Colonic mucosa (tissue), 4 donors: ENCODE measurements around the gene BRINP1. TPM values are rescaled to one million over a fixed set of nuclear protein-coding genes. Genes with fewer than 3 reads are reported as not detected.

Experiments used
- DNase-seq: peaks from one replicate; pipeline ENCODE4 v3.0.0-alpha.2; 2020
- H3K27ac ChIP-seq: fragments of 200-600 bp; one replicate; pipeline ENCODE4 v1.8.0; 2021
- H3K27me3 ChIP-seq: fragments of 200-600 bp; one replicate; pipeline ENCODE4 v1.8.0; 2021
- H3K36me3 ChIP-seq: fragments of 200-600 bp; one replicate; pipeline ENCODE4 v1.8.0; 2021
- H3K4me1 ChIP-seq: fragments of 200-600 bp; one replicate; pipeline ENCODE4 v1.8.0; 2021; ENCODE audit warnings: mild to moderate bottlenecking
- H3K4me3 ChIP-seq: fragments of 200-600 bp; one replicate; pipeline ENCODE4 v1.8.0; 2021
- H3K9ac ChIP-seq, 2 donors: one replicate each; pipeline ENCODE4 v1.7.0; 2013; ENCODE audit warnings: control low read depth in 2 of 2, low read depth in 2 of 2, low read length in 2 of 2
- H3K9me3 ChIP-seq: fragments of 200-600 bp; one replicate; pipeline ENCODE4 v1.8.0; 2021
- intact Hi-C: fragments of 100-400 bp; cut with DNase I; formaldehyde crosslinking; loops from one replicate; pipeline ENCODE4 v1.14.1; 2022
- total RNA-seq, 2 donors: library from RNA; stranded (reverse); fragmentation: NEBNext Ultra II Directional in 1 of 2; extraction: Animal tissue kit (Norgen Biotek cat#: 25700) in 1 of 2; gene quantifications; one replicate each; pipeline ENCODE4 v1.2.1, GENCODE V29; 2021
- TF ChIP-seq, protein P1 (sequence below): fragments of 200-600 bp; IDR thresholded peaks from one replicate; pipeline ENCODE4 v1.8.0; 2022; ENCODE audit warnings: antibody characterized with exemption, mild to moderate bottlenecking
- donor health status: healthy.
- donor health status: DM: no; HTN: no; CAD: no.
- donor health status: DM: no; HTN: no; CAD: no.

Gene BRINP1
- total RNA-seq, 2 donors from 2014 or later, result 0.10 to 0.13 TPM

- intact Hi-C loops, result no loop called here
- Histone ChIP-seq H3K9ac (no peak overlapping the region), H3K27me3 (no peaks in the 10 kb centered on the region), H3K36me3 (no peaks in the 10 kb centered on the region), H3K9me3 (no peaks in the 10 kb centered on the region), H3K27ac (no peak overlapping the region), H3K4me1 (no peaks in the 10 kb centered on the region), H3K4me3 (no peak overlapping the region)
- no peak for DNase-seq
- TF ChIP-seq, protein P1, sequence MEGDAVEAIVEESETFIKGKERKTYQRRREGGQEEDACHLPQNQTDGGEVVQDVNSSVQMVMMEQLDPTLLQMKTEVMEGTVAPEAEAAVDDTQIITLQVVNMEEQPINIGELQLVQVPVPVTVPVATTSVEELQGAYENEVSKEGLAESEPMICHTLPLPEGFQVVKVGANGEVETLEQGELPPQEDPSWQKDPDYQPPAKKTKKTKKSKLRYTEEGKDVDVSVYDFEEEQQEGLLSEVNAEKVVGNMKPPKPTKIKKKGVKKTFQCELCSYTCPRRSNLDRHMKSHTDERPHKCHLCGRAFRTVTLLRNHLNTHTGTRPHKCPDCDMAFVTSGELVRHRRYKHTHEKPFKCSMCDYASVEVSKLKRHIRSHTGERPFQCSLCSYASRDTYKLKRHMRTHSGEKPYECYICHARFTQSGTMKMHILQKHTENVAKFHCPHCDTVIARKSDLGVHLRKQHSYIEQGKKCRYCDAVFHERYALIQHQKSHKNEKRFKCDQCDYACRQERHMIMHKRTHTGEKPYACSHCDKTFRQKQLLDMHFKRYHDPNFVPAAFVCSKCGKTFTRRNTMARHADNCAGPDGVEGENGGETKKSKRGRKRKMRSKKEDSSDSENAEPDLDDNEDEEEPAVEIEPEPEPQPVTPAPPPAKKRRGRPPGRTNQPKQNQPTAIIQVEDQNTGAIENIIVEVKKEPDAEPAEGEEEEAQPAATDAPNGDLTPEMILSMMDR, result no peak
Observed at GRCh38 chr9:119302988-119303698, 66.1 kb downstream of the BRINP1 start.

GRCh38 chr9:119298076-119298853 is 71.0 kb downstream of the BRINP1 start:
- H3K4me3 ChIP-seq, result no peak overlapping the region
- H3K9ac ChIP-seq, result no peak overlapping the region
- TF ChIP-seq, protein P1, result no peak
- no peak for DNase-seq
- H3K9me3 ChIP-seq, result no peaks in the 10 kb centered on the region
- H3K27ac ChIP-seq, result no peak overlapping the region
- no peaks in the 10 kb centered on the region for H3K4me1 ChIP-seq
- H3K27me3 ChIP-seq, result no peaks in the 10 kb centered on the region
- intact Hi-C loops, result loop anchor here (10.0 kb wide), 1 partner anchor 1653 kb away; no protein-coding TSS in a partner anchor
- H3K36me3 ChIP-seq, result no peaks in the 10 kb centered on the region

DNA sequence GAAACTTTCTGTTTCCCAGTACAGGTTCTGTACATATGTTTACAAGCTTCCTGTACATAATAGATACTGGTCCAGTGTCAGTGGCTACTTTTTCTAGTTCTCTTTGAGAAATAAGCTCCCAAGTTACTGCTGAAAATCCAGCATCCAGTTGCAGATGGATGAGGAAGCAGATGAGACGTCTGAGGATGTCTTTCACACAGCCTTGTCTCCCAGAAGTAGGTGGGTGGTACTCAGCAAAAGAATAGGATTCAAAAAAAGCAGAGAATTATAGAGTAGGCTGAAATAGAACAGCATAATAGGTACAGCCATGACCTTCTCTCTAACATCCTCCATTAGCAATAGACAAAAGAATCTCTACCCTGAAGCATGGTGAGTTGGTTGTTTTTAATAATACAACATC is 77.7 kb downstream of the BRINP1 start:
- no peaks in the 10 kb centered on the region for H3K4me1 ChIP-seq
- no peak overlapping the region for H3K9ac ChIP-seq
- TF ChIP-seq, protein P1, result no peak
- no peak overlapping the region for H3K27ac ChIP-seq
- intact Hi-C loops, result loop anchor here (10.0 kb wide), 1 partner anchor 1647 kb away; no protein-coding TSS in a partner anchor
- no peak overlapping the region for H3K4me3 ChIP-seq
- no peak for DNase-seq
- no peaks in the 10 kb centered on the region for H3K9me3 ChIP-seq
- H3K27me3 ChIP-seq, result no peaks in the 10 kb centered on the region
- H3K36me3 ChIP-seq, result no peaks in the 10 kb centered on the region

- TF ChIP-seq, protein P1, result peak; percentile 52
- no peaks in the 10 kb centered on the region for H3K27me3 ChIP-seq
- H3K36me3 ChIP-seq, result no peaks in the 10 kb centered on the region
- H3K4me3 ChIP-seq, result no peak overlapping the region
- intact Hi-C loops, result loop anchor here (5.0 to 10.0 kb wide), 3 partner anchors 1123 to 1645 kb away; no protein-coding TSS in a partner anchor
- no peaks in the 10 kb centered on the region for H3K9me3 ChIP-seq
- H3K4me1 ChIP-seq, result no peaks in the 10 kb centered on the region
- no peak overlapping the region for H3K9ac ChIP-seq
- H3K27ac ChIP-seq, result no peak overlapping the region
- peak; percentile 57 for DNase-seq
Observed at GRCh38 chr9:119289740-119290433, 79.3 kb downstream of the BRINP1 start.
